ENCODE measurements around the gene MRPS12.
"Not testable (repeated sequence)": the region's sequence is repeated elsewhere in the genome, so short reads cannot be mapped to it uniquely, and the experiment has no call there.

The MRPS12 gene

GRCh38 chr19:38928391-38929001 lies 2.2 kb upstream of the MRPS12 start:
- H3K27me3 ChIP-seq (ENCODE audit: control insufficient read depth, insufficient read depth, low read length) = no peaks in the 10 kb centered on the region
- H3K4me3 ChIP-seq (ENCODE audit: low read length) = no peak overlapping the region
- no peaks in the 10 kb centered on the region for H3K9me3 ChIP-seq (ENCODE audit: control insufficient read depth, low read length)
- peaks cover 11% of the 10 kb centered on the region for H3K4me1 ChIP-seq (ENCODE audit: control insufficient read depth, insufficient read depth, low read length)
- H3K36me3 ChIP-seq (ENCODE audit: control insufficient read depth, insufficient read depth, low read length) = peaks cover 4% of the 10 kb centered on the region
- H3K9ac ChIP-seq (ENCODE audit: low read length) = no peak overlapping the region

GRCh38 chr19:38929929-38930775 lies 592 bp upstream of the MRPS12 start, which contains the start of gene SARS2:
Gene SARS2 (minus strand): TSS chr19:38930763. CDS start chr19:38930736, 27 bp downstream.
- H3K4me1 ChIP-seq (ENCODE audit: control insufficient read depth, insufficient read depth, low read length) = peaks cover 11% of the 10 kb centered on the region
- H3K36me3 ChIP-seq (ENCODE audit: control insufficient read depth, insufficient read depth, low read length) = no peaks in the 10 kb centered on the region
- no peaks in the 10 kb centered on the region for H3K9me3 ChIP-seq (ENCODE audit: control insufficient read depth, low read length)
- H3K9ac ChIP-seq (ENCODE audit: low read length) = peak within 1 kb of the TSS; percentile 95
- no peaks in the 10 kb centered on the region for H3K27me3 ChIP-seq (ENCODE audit: control insufficient read depth, insufficient read depth, low read length)
- H3K4me3 ChIP-seq (ENCODE audit: low read length) = peak within 1 kb of the TSS; percentile 70

GRCh38 chr19:38931521-38931793 lies 713 bp downstream of the MRPS12 start:
- no peaks in the 10 kb centered on the region for H3K27me3 ChIP-seq (ENCODE audit: control insufficient read depth, insufficient read depth, low read length)
- no peaks in the 10 kb centered on the region for H3K36me3 ChIP-seq (ENCODE audit: control insufficient read depth, insufficient read depth, low read length)
- peak overlapping the region; percentile 95 for H3K9ac ChIP-seq (ENCODE audit: low read length)
- H3K4me1 ChIP-seq (ENCODE audit: control insufficient read depth, insufficient read depth, low read length) = peaks cover 11% of the 10 kb centered on the region
- H3K4me3 ChIP-seq (ENCODE audit: low read length) = peak overlapping the region; percentile 70
- no peaks in the 10 kb centered on the region for H3K9me3 ChIP-seq (ENCODE audit: control insufficient read depth, low read length)

- Histone ChIP-seq H3K9ac (ENCODE audit: low read length) (no peak overlapping the region), H3K4me3 (ENCODE audit: low read length) (no peak overlapping the region), H3K27me3 (ENCODE audit: control insufficient read depth, insufficient read depth, low read length) (no peaks in the 10 kb centered on the region), H3K36me3 (ENCODE audit: control insufficient read depth, insufficient read depth, low read length) (no peaks in the 10 kb centered on the region), H3K4me1 (ENCODE audit: control insufficient read depth, insufficient read depth, low read length) (peaks cover 11% of the 10 kb centered on the region), H3K9me3 (ENCODE audit: control insufficient read depth, low read length) (no peaks in the 10 kb centered on the region)
These were observed 1.9 kb downstream of the MRPS12 start for GRCh38 chr19:38932425-38933179.

- Histone ChIP-seq H3K9ac (ENCODE audit: low read length) (no peak overlapping the region), H3K4me1 (ENCODE audit: control insufficient read depth, insufficient read depth, low read length) (peaks cover 11% of the 10 kb centered on the region), H3K4me3 (ENCODE audit: low read length) (no peak overlapping the region)
These were observed 2.8 kb downstream of the MRPS12 start for GRCh38 chr19:38933544-38933943.

GRCh38 chr19:38939957-38940356 lies 9.2 kb downstream of the MRPS12 start:
- no peak overlapping the region for H3K9ac ChIP-seq (ENCODE audit: low read length)
- no peak overlapping the region for H3K4me3 ChIP-seq (ENCODE audit: low read length)
- H3K4me1 ChIP-seq (ENCODE audit: control insufficient read depth, insufficient read depth, low read length) = no peaks in the 10 kb centered on the region
- no peaks in the 10 kb centered on the region for H3K27me3 ChIP-seq (ENCODE audit: control insufficient read depth, insufficient read depth, low read length)
- no peaks in the 10 kb centered on the region for H3K9me3 ChIP-seq (ENCODE audit: control insufficient read depth, low read length)
- no peaks in the 10 kb centered on the region for H3K36me3 ChIP-seq (ENCODE audit: control insufficient read depth, insufficient read depth, low read length)

More at GRCh38 chr19:38933544-38933943, 2.8 kb downstream of the MRPS12 start:
- no peaks in the 10 kb centered on the region for H3K27me3 ChIP-seq (ENCODE audit: control insufficient read depth, insufficient read depth, low read length)
- no peaks in the 10 kb centered on the region for H3K36me3 ChIP-seq (ENCODE audit: control insufficient read depth, insufficient read depth, low read length)
- H3K9me3 ChIP-seq (ENCODE audit: control insufficient read depth, low read length) = no peaks in the 10 kb centered on the region

GRCh38 chr19:38941466-38941865 lies 10.7 kb downstream of the MRPS12 start:
- not testable (repeated sequence) for H3K27me3 ChIP-seq (ENCODE audit: control insufficient read depth, insufficient read depth, low read length); H3K4me1 ChIP-seq (ENCODE audit: control insufficient read depth, insufficient read depth, low read length); H3K9ac ChIP-seq (ENCODE audit: low read length); H3K4me3 ChIP-seq (ENCODE audit: low read length); H3K9me3 ChIP-seq (ENCODE audit: control insufficient read depth, low read length); H3K36me3 ChIP-seq (ENCODE audit: control insufficient read depth, insufficient read depth, low read length)

GRCh38 chr19:38941979-38942378 lies 11.2 kb downstream of the MRPS12 start:
- no peaks in the 10 kb centered on the region for H3K9me3 ChIP-seq (ENCODE audit: control insufficient read depth, low read length)
- H3K4me1 ChIP-seq (ENCODE audit: control insufficient read depth, insufficient read depth, low read length) = no peaks in the 10 kb centered on the region
- no peak overlapping the region for H3K9ac ChIP-seq (ENCODE audit: low read length)
- H3K4me3 ChIP-seq (ENCODE audit: low read length) = no peak overlapping the region
- no peaks in the 10 kb centered on the region for H3K27me3 ChIP-seq (ENCODE audit: control insufficient read depth, insufficient read depth, low read length)
- H3K36me3 ChIP-seq (ENCODE audit: control insufficient read depth, insufficient read depth, low read length) = no peaks in the 10 kb centered on the region

- H3K4me1 ChIP-seq (ENCODE audit: control insufficient read depth, insufficient read depth, low read length) = no peaks in the 10 kb centered on the region
- no peak overlapping the region for H3K9ac ChIP-seq (ENCODE audit: low read length)
- H3K4me3 ChIP-seq (ENCODE audit: low read length) = no peak overlapping the region
These were observed 11.9 kb downstream of the MRPS12 start for GRCh38 chr19:38942471-38943181.

GRCh38 chr19:38944981-38945506 lies 14.3 kb downstream of the MRPS12 start:
- peaks cover 1% of the 10 kb centered on the region for H3K4me1 ChIP-seq (ENCODE audit: control insufficient read depth, insufficient read depth, low read length)
- H3K9ac ChIP-seq (ENCODE audit: low read length) = no peak overlapping the region
- no peaks in the 10 kb centered on the region for H3K9me3 ChIP-seq (ENCODE audit: control insufficient read depth, low read length)
- H3K27me3 ChIP-seq (ENCODE audit: control insufficient read depth, insufficient read depth, low read length) = no peaks in the 10 kb centered on the region
- no peak overlapping the region for H3K4me3 ChIP-seq (ENCODE audit: low read length)
- H3K36me3 ChIP-seq (ENCODE audit: control insufficient read depth, insufficient read depth, low read length) = no peaks in the 10 kb centered on the region

More at GRCh38 chr19:38942471-38943181, 11.9 kb downstream of the MRPS12 start:
- Histone ChIP-seq H3K36me3 (ENCODE audit: control insufficient read depth, insufficient read depth, low read length) (no peaks in the 10 kb centered on the region), H3K9me3 (ENCODE audit: control insufficient read depth, low read length) (no peaks in the 10 kb centered on the region), H3K27me3 (ENCODE audit: control insufficient read depth, insufficient read depth, low read length) (no peaks in the 10 kb centered on the region)

GRCh38 chr19:38945562-38946228 lies 15.0 kb downstream of the MRPS12 start:
- H3K36me3 ChIP-seq (ENCODE audit: control insufficient read depth, insufficient read depth, low read length) = no peaks in the 10 kb centered on the region
- peaks cover 6% of the 10 kb centered on the region for H3K4me1 ChIP-seq (ENCODE audit: control insufficient read depth, insufficient read depth, low read length)
- no peaks in the 10 kb centered on the region for H3K9me3 ChIP-seq (ENCODE audit: control insufficient read depth, low read length)
- no peak overlapping the region for H3K9ac ChIP-seq (ENCODE audit: low read length)
- H3K27me3 ChIP-seq (ENCODE audit: control insufficient read depth, insufficient read depth, low read length) = peaks cover 4% of the 10 kb centered on the region
- H3K4me3 ChIP-seq (ENCODE audit: low read length) = no peak overlapping the region
